Panc1 (cell line): ENCODE measurements around the gene WDFY3. TPM values are rescaled to one million over a fixed set of nuclear protein-coding genes. Genes with fewer than 3 reads are reported as not detected.

Experiments used
- ATAC-seq: fragments of 200-7000 bp; cut with Tn5 transposase; 2 replicates; pipeline ENCODE4 v1.9.1; 2020; ENCODE audit warnings: mild to moderate bottlenecking, moderate library complexity
- BruUV-seq: library from RNA; stranded (reverse); fragments of 400-500 nt; replicated peaks from 2 replicates; lab custom pipeline; 2021; lab: Mats Ljungman, UMichigan
- CTCF ChIA-PET: fragments of 300-600 bp; sonication (Branson Sonifier 250); formaldehyde crosslinking; loops from one replicate; lab custom pipeline; 2022; ENCODE audit warnings: antibody characterized with exemption; lab: Charles Lee
- POLR2A ChIA-PET: fragments of 300-600 bp; sonication (Branson Sonifier 250); formaldehyde crosslinking; loops from one replicate; lab custom pipeline; 2022; ENCODE audit warnings: antibody characterized with exemption; lab: Charles Lee
- DNase-seq: peaks from one replicate; pipeline ENCODE4 v3.0.0-alpha.2; 2010; ENCODE audit warnings: low read depth, low spot score
- H3K27ac ChIP-seq: 2 replicates; pipeline ENCODE4 v1.5.1; 2011; ENCODE audit warnings: mild to moderate bottlenecking, low read length, inconsistent platforms
- H3K27me3 ChIP-seq: fragments of 200-500 bp; sonication (Bioruptor generic); 2 replicates; pipeline ENCODE4 v1.6.0; 2014; ENCODE audit warnings: low read length, inconsistent platforms; ENCODE audit not compliant: control insufficient read depth, insufficient read depth
- H3K36me3 ChIP-seq: fragments of 200-500 bp; sonication (Bioruptor generic); 2 replicates; pipeline ENCODE4 v1.5.1; 2014; ENCODE audit warnings: inconsistent platforms, mild to moderate bottlenecking, low read length, moderate library complexity; ENCODE audit not compliant: control insufficient read depth, insufficient read depth
- H3K4me1 ChIP-seq: 2 replicates; pipeline ENCODE4 v1.5.1; 2011; ENCODE audit warnings: inconsistent platforms, mild to moderate bottlenecking, low read length, moderate library complexity; ENCODE audit not compliant: control insufficient read depth, insufficient read depth
- H3K4me3 ChIP-seq, 2 experiments: 2 replicates each; pipeline ENCODE4 v1.5.1; 2011 to 2012; ENCODE audit warnings: low read depth in 2 of 2, low read length in 2 of 2, mild to moderate bottlenecking in 2 of 2, inconsistent platforms in 1 of 2, moderate library complexity in 1 of 2
- H3K9me3 ChIP-seq: fragments of 200-500 bp; sonication (Bioruptor generic); 2 replicates; pipeline ENCODE4 v1.5.1; 2014; ENCODE audit warnings: low read depth, mild to moderate bottlenecking, inconsistent platforms, low read length, moderate library complexity; ENCODE audit not compliant: control insufficient read depth, insufficient read depth
- POLR2AphosphoS5 ChIP-seq: IDR thresholded peaks from 2 replicates; pipeline ENCODE4 v1.6.1; 2012; ENCODE audit warnings: mild to moderate bottlenecking, low read depth, low read length, moderate library complexity
- SIN3A ChIP-seq: IDR thresholded peaks from 2 replicates; pipeline ENCODE4 v1.6.1; 2012; ENCODE audit warnings: low read depth, mild to moderate bottlenecking, low read length, moderate library complexity, borderline replicate concordance; ENCODE audit not compliant: insufficient read depth
- TCF7L2 ChIP-seq: IDR thresholded peaks from 2 replicates; pipeline ENCODE4 v1.6.1; 2011; ENCODE audit warnings: mild to moderate bottlenecking, low read depth, low read length, inconsistent platforms
- in situ Hi-C: cut with HindIII; loops from 2 replicates; pipeline ENCODE4 v1.10.0; 2016; ENCODE audit warnings: low sequenced_read_pairs, low pct_unique_long_range_greater_than_20kb
- intact Hi-C: fragments of 100-400 bp; cut with micrococcal nuclease; formaldehyde crosslinking; loops from one replicate; pipeline ENCODE4 v1.10.0; 2022; ENCODE audit not compliant: unreplicated experiment
- total RNA-seq: library from RNA; stranded (reverse); gene quantifications from one replicate; pipeline ENCODE4 v1.2.1, GENCODE V29; 2021; ENCODE audit not compliant: unreplicated experiment
- TF ChIP-seq, protein P1 (sequence below), 2 experiments: IDR thresholded peaks; 2 replicates each; pipeline ENCODE4 v1.6.1; 2011 to 2012; ENCODE audit warnings: low read depth in 2 of 2, control low read depth in 1 of 2, low read length in 1 of 2, mild to moderate bottlenecking in 1 of 2, moderate library complexity in 1 of 2; ENCODE audit not compliant: insufficient read depth in 1 of 2
- TF ChIP-seq, protein P2 (sequence below): fragments of 450-650 bp; IDR thresholded peaks from 2 replicates; pipeline ENCODE4 v1.5.1; 2017; ENCODE audit warnings: mild to moderate bottlenecking

WDFY3 gene
- total RNA-seq, 1 experiment from 2014 or later: 47.8 TPM

DNA sequence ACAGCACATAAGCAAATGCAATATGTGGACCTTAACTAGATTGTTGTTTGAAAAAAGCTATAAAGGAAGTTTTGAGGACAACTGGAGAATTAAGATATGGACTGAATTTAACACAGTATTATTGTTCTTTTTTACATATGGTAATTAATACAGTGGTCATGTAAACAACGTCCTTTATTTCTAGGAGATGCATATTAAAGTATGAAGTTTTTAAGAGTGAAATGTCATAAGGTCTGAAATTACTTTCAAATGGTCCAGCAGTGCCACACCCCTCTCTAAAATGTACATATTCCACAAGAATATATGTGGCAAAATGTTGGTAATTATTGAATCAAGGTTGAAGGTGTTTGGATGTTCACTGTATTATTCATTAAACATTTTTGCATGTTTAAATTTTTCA, 40.9 kb downstream of the WDFY3 start:
- DNase-seq: no peak
- BruUV-seq: no TSS peak
- no peaks in the 10 kb centered on the region for H3K27me3 ChIP-seq
- TF ChIP-seq TCF7L2: no peak
- TF ChIP-seq, protein P1, sequence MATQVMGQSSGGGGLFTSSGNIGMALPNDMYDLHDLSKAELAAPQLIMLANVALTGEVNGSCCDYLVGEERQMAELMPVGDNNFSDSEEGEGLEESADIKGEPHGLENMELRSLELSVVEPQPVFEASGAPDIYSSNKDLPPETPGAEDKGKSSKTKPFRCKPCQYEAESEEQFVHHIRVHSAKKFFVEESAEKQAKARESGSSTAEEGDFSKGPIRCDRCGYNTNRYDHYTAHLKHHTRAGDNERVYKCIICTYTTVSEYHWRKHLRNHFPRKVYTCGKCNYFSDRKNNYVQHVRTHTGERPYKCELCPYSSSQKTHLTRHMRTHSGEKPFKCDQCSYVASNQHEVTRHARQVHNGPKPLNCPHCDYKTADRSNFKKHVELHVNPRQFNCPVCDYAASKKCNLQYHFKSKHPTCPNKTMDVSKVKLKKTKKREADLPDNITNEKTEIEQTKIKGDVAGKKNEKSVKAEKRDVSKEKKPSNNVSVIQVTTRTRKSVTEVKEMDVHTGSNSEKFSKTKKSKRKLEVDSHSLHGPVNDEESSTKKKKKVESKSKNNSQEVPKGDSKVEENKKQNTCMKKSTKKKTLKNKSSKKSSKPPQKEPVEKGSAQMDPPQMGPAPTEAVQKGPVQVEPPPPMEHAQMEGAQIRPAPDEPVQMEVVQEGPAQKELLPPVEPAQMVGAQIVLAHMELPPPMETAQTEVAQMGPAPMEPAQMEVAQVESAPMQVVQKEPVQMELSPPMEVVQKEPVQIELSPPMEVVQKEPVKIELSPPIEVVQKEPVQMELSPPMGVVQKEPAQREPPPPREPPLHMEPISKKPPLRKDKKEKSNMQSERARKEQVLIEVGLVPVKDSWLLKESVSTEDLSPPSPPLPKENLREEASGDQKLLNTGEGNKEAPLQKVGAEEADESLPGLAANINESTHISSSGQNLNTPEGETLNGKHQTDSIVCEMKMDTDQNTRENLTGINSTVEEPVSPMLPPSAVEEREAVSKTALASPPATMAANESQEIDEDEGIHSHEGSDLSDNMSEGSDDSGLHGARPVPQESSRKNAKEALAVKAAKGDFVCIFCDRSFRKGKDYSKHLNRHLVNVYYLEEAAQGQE (IDR thresholded peaks at IDR 0.05; ENCODE audit: insufficient read depth in 1 of 2, low read depth in 2 of 2, low read length in 1 of 2): no peak
- no peak for TF ChIP-seq POLR2AphosphoS5
- TF ChIP-seq, protein P2, sequence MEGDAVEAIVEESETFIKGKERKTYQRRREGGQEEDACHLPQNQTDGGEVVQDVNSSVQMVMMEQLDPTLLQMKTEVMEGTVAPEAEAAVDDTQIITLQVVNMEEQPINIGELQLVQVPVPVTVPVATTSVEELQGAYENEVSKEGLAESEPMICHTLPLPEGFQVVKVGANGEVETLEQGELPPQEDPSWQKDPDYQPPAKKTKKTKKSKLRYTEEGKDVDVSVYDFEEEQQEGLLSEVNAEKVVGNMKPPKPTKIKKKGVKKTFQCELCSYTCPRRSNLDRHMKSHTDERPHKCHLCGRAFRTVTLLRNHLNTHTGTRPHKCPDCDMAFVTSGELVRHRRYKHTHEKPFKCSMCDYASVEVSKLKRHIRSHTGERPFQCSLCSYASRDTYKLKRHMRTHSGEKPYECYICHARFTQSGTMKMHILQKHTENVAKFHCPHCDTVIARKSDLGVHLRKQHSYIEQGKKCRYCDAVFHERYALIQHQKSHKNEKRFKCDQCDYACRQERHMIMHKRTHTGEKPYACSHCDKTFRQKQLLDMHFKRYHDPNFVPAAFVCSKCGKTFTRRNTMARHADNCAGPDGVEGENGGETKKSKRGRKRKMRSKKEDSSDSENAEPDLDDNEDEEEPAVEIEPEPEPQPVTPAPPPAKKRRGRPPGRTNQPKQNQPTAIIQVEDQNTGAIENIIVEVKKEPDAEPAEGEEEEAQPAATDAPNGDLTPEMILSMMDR: no peak
- no peak for TF ChIP-seq SIN3A
- no peak overlapping the region for H3K4me3 ChIP-seq
- H3K9me3 ChIP-seq: no peaks in the 10 kb centered on the region
- no peaks in the 10 kb centered on the region for H3K4me1 ChIP-seq
- no peaks in the 10 kb centered on the region for H3K36me3 ChIP-seq
- ATAC-seq: no peak
- no peak overlapping the region for H3K27ac ChIP-seq
- POLR2A ChIA-PET: interaction anchor here (0.5 kb wide), 2 partner anchors 49 to 71 kb away, joined by 3 to 4 read pairs; no protein-coding TSS in a partner anchor
- intact Hi-C loops: no loop called here
- in situ Hi-C loops: no loop called here
- CTCF ChIA-PET: no interaction called here

DNA sequence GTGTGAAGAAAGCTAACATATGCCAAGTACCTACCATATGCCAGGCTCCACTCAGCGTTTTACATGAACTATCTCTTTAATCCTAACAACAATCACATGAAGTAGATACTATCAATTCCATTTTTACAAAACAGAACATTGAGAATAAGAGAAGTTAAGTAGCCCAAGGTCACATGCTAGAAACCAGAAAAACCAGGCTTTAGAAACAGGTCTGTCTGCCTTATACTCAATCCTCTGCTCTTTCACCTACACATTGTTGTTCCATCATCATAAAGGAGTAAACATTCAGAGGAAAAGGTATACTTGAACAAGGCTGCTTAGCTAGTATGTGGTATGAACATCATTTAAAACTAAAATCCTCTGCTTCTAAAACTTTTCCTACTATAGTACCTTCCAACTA, 42.1 kb downstream of the WDFY3 start:
- in situ Hi-C loops (no loop called here), intact Hi-C loops (no loop called here)
- no peak overlapping the region for H3K4me3 ChIP-seq
- H3K27ac ChIP-seq: no peak overlapping the region
- TF ChIP-seq, protein P2: no peak
- TF ChIP-seq POLR2AphosphoS5: no peak
- no peak for TF ChIP-seq SIN3A
- no peak for TF ChIP-seq TCF7L2
- TF ChIP-seq, protein P1 (IDR thresholded peaks at IDR 0.05; ENCODE audit: insufficient read depth in 1 of 2, low read depth in 2 of 2, low read length in 1 of 2): no peak
- POLR2A ChIA-PET: no interaction called here
- H3K9me3 ChIP-seq: no peaks in the 10 kb centered on the region
- no peaks in the 10 kb centered on the region for H3K27me3 ChIP-seq
- H3K36me3 ChIP-seq: no peaks in the 10 kb centered on the region
- CTCF ChIA-PET: no interaction called here
- no peaks in the 10 kb centered on the region for H3K4me1 ChIP-seq
- ATAC-seq: no peak
- BruUV-seq: no TSS peak
- no peak for DNase-seq
